HEK293 (cell line): ENCODE data around the gene PRSS53.

Experiments
- KLF1 ChIP-seq: fragments of 450-650 bp; formaldehyde crosslinking; IDR thresholded peaks from 2 replicates; pipeline ENCODE4 v1.5.1; 2016; ENCODE audit warnings: missing biosample characterization, missing genetic modification characterization
- OVOL3 ChIP-seq: fragments of 450-650 bp; formaldehyde crosslinking; IDR thresholded peaks from 2 replicates; pipeline ENCODE4 v1.5.1; 2016; ENCODE audit warnings: missing biosample characterization, missing genetic modification characterization
- ZNF146 ChIP-seq: fragments of 450-650 bp; formaldehyde crosslinking; IDR thresholded peaks from 2 replicates; pipeline ENCODE4 v1.5.1; 2016; ENCODE audit warnings: missing biosample characterization, missing genetic modification characterization
- ZNF571 ChIP-seq: fragments of 450-650 bp; formaldehyde crosslinking; IDR thresholded peaks from 2 replicates; pipeline ENCODE4 v1.5.0; 2017; ENCODE audit warnings: missing biosample characterization, missing genetic modification characterization
- ZNF660 ChIP-seq: fragments of 450-650 bp; IDR thresholded peaks from 2 replicates; pipeline ENCODE4 v1.5.1; 2018; ENCODE audit warnings: missing biosample characterization, mild to moderate bottlenecking, missing genetic modification characterization
- ZNF777 ChIP-seq: fragments of 450-650 bp; formaldehyde crosslinking; IDR thresholded peaks from 2 replicates; pipeline ENCODE4 v1.5.1; 2017; ENCODE audit warnings: missing biosample characterization, missing genetic modification characterization, borderline replicate concordance
- TF ChIP-seq, protein P1 (sequence below): fragments of 450-650 bp; formaldehyde crosslinking; IDR thresholded peaks from 2 replicates; pipeline ENCODE4 v1.5.1; 2016; ENCODE audit warnings: missing biosample characterization, missing genetic modification characterization
- TF ChIP-seq, protein P2 (sequence below): sonication (generic); formaldehyde crosslinking; IDR thresholded peaks from 2 replicates; pipeline ENCODE4 v1.8.1; 2022; ENCODE audit warnings: mild to moderate bottlenecking, moderate library complexity, missing genetic modification reagents
- TF ChIP-seq, protein P3 (sequence below): fragments of 450-650 bp; formaldehyde crosslinking; IDR thresholded peaks from 2 replicates; pipeline ENCODE4 v1.5.1; 2016; ENCODE audit warnings: missing biosample characterization, missing genetic modification characterization, borderline replicate concordance

GRCh38 chr16:31131841-31132271 lies 43.1 kb upstream of the PRSS53 start:
- no peak for TF ChIP-seq ZNF660 (tag by site-specific recombination)
- TF ChIP-seq ZNF146: no peak
- TF ChIP-seq, protein P1, sequence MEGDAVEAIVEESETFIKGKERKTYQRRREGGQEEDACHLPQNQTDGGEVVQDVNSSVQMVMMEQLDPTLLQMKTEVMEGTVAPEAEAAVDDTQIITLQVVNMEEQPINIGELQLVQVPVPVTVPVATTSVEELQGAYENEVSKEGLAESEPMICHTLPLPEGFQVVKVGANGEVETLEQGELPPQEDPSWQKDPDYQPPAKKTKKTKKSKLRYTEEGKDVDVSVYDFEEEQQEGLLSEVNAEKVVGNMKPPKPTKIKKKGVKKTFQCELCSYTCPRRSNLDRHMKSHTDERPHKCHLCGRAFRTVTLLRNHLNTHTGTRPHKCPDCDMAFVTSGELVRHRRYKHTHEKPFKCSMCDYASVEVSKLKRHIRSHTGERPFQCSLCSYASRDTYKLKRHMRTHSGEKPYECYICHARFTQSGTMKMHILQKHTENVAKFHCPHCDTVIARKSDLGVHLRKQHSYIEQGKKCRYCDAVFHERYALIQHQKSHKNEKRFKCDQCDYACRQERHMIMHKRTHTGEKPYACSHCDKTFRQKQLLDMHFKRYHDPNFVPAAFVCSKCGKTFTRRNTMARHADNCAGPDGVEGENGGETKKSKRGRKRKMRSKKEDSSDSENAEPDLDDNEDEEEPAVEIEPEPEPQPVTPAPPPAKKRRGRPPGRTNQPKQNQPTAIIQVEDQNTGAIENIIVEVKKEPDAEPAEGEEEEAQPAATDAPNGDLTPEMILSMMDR: no peak
- TF ChIP-seq, protein P2, sequence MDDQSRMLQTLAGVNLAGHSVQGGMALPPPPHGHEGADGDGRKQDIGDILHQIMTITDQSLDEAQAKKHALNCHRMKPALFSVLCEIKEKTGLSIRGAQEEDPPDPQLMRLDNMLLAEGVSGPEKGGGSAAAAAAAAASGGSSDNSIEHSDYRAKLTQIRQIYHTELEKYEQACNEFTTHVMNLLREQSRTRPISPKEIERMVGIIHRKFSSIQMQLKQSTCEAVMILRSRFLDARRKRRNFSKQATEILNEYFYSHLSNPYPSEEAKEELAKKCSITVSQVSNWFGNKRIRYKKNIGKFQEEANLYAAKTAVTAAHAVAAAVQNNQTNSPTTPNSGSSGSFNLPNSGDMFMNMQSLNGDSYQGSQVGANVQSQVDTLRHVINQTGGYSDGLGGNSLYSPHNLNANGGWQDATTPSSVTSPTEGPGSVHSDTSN (CRISPR knock-in tag): no peak
- TF ChIP-seq KLF1 (tag by site-specific recombination): no peak
- no peak for TF ChIP-seq OVOL3
- TF ChIP-seq, protein P3, sequence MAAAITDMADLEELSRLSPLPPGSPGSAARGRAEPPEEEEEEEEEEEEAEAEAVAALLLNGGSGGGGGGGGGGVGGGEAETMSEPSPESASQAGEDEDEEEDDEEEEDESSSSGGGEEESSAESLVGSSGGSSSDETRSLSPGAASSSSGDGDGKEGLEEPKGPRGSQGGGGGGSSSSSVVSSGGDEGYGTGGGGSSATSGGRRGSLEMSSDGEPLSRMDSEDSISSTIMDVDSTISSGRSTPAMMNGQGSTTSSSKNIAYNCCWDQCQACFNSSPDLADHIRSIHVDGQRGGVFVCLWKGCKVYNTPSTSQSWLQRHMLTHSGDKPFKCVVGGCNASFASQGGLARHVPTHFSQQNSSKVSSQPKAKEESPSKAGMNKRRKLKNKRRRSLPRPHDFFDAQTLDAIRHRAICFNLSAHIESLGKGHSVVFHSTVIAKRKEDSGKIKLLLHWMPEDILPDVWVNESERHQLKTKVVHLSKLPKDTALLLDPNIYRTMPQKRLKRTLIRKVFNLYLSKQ (tag by site-specific recombination): no peak
- no peak for TF ChIP-seq ZNF571
- no peak for TF ChIP-seq ZNF777
